Gastrocnemius medialis (tissue), 4 donors: Measurements from ENCODE around the gene COL4A4. TPM values are rescaled to one million over a fixed set of nuclear protein-coding genes. Genes with fewer than 3 reads are reported as not detected.

Experiments used
- ATAC-seq, 2 donors: fragments of 150-250 bp; one replicate each; pipeline ENCODE4 v1.9.1; 2016
- DNase-seq, 2 donors: peaks; one replicate each; pipeline ENCODE4 v3.0.0-alpha.2; 2019
- H3K27ac ChIP-seq, 4 donors: fragments of 200-600 bp; sonication (generic); 1 replicate in 1 of 4; 2 replicates in 3 of 4; pipeline ENCODE4 v1.5.1; 2016 to 2018; ENCODE audit warnings: mild to moderate bottlenecking in 2 of 4, moderate library complexity in 1 of 4
- H3K27me3 ChIP-seq, 3 donors: fragments of 200-600 bp; sonication (generic) in 2 of 3; 1 replicate in 1 of 3; 2 replicates in 2 of 3; pipeline versions ENCODE4 v1.5.1 to v1.6.0; 2016 to 2019; ENCODE audit warnings: mild to moderate bottlenecking in 1 of 3, moderate library complexity in 1 of 3
- H3K36me3 ChIP-seq, 2 donors: fragments of 200-600 bp; sonication (generic) in 1 of 2; one replicate each; pipeline ENCODE4 v1.5.1; 2017 to 2018
- H3K4me1 ChIP-seq, 2 donors: fragments of 200-600 bp; sonication (generic) in 1 of 2; one replicate each; pipeline ENCODE4 v1.5.1; 2016 to 2017; ENCODE audit warnings: mild to moderate bottlenecking in 2 of 2
- H3K4me3 ChIP-seq, 4 donors: fragments of 200-600 bp; sonication (generic) in 3 of 4; 1 replicate in 1 of 4; 2 replicates in 3 of 4; pipeline ENCODE4 v1.5.1; 2016 to 2019; ENCODE audit warnings: mild to moderate bottlenecking in 2 of 4
- H3K9me3 ChIP-seq, 3 donors: fragments of 200-600 bp; sonication (generic) in 2 of 3; 1 replicate in 1 of 3; 2 replicates in 2 of 3; pipeline ENCODE4 v1.5.1; 2016 to 2019
- POLR2A ChIP-seq, 2 donors: fragments of 450-650 bp; IDR thresholded peaks; one replicate each; pipeline ENCODE4 v1.6.1; 2017; ENCODE audit warnings: antibody characterized with exemption in 2 of 2, mild to moderate bottlenecking in 2 of 2, moderate library complexity in 2 of 2
- in situ Hi-C, 4 donors: fragments of 200-750 bp; cut with MboI; loops; one replicate each; pipeline versions ENCODE4 v1.15.0 to v1.8.0; 2017; ENCODE audit warnings: low sequenced_read_pairs in 4 of 4
- intact Hi-C: fragments of 100-400 bp; cut with DNase I; formaldehyde crosslinking; loops from one replicate; pipeline ENCODE4 v1.15.1; 2023; ENCODE audit warnings: low total_unique reads
- total RNA-seq, 4 donors: library from RNA; depleted of rRNA; stranded (reverse); fragments of >200 nt; gene quantifications; one replicate each; pipeline versions ENCODE4 v1.1.0 to v1.2.3, GENCODE V29; 2016
- TF ChIP-seq, protein P1 (sequence below), 5 experiments: fragments of 450-650 bp in 3 of 5; fragments of 200-600 bp in 2 of 5; sonication (generic) in 2 of 5; IDR thresholded peaks in 4 of 5; conservative IDR thresholded peaks in 1 of 5; 1 replicate in 4 of 5; 2 replicates in 1 of 5; pipeline ENCODE4 v1.5.1; 2016 to 2019; ENCODE audit warnings: antibody characterized with exemption in 5 of 5, mild to moderate bottlenecking in 3 of 5, moderate library complexity in 3 of 5

COL4A4 gene
- total RNA-seq, 4 donors from 2014 or later = 2.0 to 11.4 (median 5.7) TPM

DNA sequence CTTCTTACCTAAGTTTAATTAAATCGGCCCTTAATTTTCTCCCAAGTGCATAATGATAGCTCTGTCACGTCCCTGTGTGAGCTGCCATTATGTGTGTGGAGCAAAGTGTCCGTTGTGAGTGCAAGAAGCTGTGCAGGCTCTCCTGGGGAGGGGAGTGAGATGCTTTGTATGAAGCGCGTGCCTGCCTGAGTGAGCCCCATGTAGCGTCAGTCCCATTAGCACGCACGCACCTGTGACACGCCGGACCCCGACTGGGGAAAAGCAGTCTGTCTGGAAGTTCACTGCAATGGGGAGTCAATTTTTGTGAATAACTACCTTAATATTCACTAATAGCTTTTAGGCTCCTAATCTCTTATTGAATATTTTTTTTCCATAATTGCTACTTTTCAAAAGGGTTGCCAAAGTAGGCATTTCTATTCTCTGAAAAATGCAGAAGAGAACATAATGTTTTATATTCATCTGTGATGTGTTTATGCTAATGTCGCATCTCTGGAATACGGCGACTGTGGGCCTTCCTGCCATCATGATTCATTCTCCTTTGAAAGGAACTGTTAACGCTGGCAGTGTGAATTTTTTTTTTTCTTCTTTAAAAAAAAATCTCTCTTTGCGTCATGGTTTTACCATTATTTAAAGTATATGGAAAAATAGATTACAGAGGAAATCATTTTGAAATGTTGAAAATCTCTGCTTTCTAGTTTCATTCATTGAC, 157.7 kb downstream of the COL4A4 start:
- ATAC-seq (no peak), DNase-seq (no peak)
- H3K27ac ChIP-seq = no peak overlapping the region
- no peaks in the 10 kb centered on the region for H3K4me1 ChIP-seq
- in situ Hi-C loops = no loop called here
- no peak overlapping the region for H3K4me3 ChIP-seq
- H3K27me3 ChIP-seq = no peaks in the 10 kb centered on the region
- intact Hi-C loops = no loop called here
- H3K9me3 ChIP-seq = no peaks in the 10 kb centered on the region
- H3K36me3 ChIP-seq = no peaks in the 10 kb centered on the region
- TF ChIP-seq, protein P1, sequence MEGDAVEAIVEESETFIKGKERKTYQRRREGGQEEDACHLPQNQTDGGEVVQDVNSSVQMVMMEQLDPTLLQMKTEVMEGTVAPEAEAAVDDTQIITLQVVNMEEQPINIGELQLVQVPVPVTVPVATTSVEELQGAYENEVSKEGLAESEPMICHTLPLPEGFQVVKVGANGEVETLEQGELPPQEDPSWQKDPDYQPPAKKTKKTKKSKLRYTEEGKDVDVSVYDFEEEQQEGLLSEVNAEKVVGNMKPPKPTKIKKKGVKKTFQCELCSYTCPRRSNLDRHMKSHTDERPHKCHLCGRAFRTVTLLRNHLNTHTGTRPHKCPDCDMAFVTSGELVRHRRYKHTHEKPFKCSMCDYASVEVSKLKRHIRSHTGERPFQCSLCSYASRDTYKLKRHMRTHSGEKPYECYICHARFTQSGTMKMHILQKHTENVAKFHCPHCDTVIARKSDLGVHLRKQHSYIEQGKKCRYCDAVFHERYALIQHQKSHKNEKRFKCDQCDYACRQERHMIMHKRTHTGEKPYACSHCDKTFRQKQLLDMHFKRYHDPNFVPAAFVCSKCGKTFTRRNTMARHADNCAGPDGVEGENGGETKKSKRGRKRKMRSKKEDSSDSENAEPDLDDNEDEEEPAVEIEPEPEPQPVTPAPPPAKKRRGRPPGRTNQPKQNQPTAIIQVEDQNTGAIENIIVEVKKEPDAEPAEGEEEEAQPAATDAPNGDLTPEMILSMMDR (IDR thresholded peaks at IDR 0.05 in 4 of 5, conservative IDR thresholded peaks at IDR 0.05 in 1 of 5) = no peak
- no peak for TF ChIP-seq POLR2A (IDR thresholded peaks at IDR 0.05)

DNA sequence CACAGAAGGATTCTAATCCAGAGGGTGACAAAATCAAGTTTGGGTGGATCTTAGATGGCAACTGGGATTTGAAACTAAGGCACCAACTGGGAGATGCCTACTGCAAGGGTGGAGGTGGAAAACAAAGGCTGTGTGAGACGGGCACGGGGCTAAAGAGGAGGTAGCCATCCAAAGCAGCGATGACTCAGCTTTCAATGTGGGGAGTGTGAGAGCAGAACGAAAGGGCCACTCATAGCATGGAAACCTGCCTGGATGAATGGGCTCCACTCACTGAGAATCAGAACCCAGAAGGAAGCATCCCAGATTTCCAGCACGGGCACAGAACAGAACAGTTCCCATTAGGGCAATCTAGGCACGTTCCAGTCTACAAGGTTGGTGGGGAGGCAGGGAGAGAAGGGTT, 159.5 kb downstream of the COL4A4 start:
- ATAC-seq (no peak), DNase-seq (no peak)
- no peaks in the 10 kb centered on the region for H3K27me3 ChIP-seq
- in situ Hi-C loops (no loop called here), intact Hi-C loops (no loop called here)
- H3K4me1 ChIP-seq = no peaks in the 10 kb centered on the region
- H3K4me3 ChIP-seq = no peak overlapping the region
- H3K9me3 ChIP-seq = no peaks in the 10 kb centered on the region
- TF ChIP-seq POLR2A (IDR thresholded peaks at IDR 0.05) = no peak
- TF ChIP-seq, protein P1 (IDR thresholded peaks at IDR 0.05 in 4 of 5, conservative IDR thresholded peaks at IDR 0.05 in 1 of 5) = no peak
- no peaks in the 10 kb centered on the region for H3K36me3 ChIP-seq
- no peak overlapping the region for H3K27ac ChIP-seq

GRCh38 chr2:227000123-227000522, 163.9 kb downstream of the COL4A4 start:
- no peak overlapping the region for H3K27ac ChIP-seq
- no peaks in the 10 kb centered on the region for H3K9me3 ChIP-seq
- no peak for DNase-seq
- no peaks in the 10 kb centered on the region for H3K27me3 ChIP-seq
- no peak for ATAC-seq
- in situ Hi-C loops = no loop called here
- TF ChIP-seq, protein P1 (IDR thresholded peaks at IDR 0.05 in 4 of 5, conservative IDR thresholded peaks at IDR 0.05 in 1 of 5) = no peak
- no peak for TF ChIP-seq POLR2A (IDR thresholded peaks at IDR 0.05)
- H3K4me3 ChIP-seq = no peak overlapping the region
- H3K4me1 ChIP-seq = no peaks in the 10 kb centered on the region
- intact Hi-C loops = no loop called here
- no peaks in the 10 kb centered on the region for H3K36me3 ChIP-seq

DNA sequence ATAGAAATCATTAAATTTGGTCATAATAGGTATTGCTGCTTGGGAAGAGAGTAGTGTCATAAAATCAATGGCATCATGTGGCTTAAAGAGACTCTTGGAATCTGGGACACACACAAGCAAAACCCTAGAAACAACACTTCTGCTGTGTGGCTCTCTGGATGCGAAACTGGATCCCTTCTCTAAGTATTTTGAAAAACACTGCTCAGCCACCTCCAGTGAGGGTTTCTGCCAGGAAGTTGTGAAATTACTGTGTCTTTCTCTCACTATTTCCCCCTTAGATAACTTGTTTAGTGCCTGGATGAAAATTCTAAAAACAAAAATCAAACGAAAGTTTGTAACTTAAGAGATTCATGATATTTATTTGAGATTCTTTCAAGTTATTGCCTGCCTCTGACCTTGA, 164.3 kb downstream of the COL4A4 start:
- ATAC-seq (no peak), DNase-seq (no peak)
- Histone ChIP-seq H3K4me1 (no peaks in the 10 kb centered on the region), H3K9me3 (no peaks in the 10 kb centered on the region), H3K27me3 (no peaks in the 10 kb centered on the region), H3K27ac (no peak overlapping the region), H3K36me3 (no peaks in the 10 kb centered on the region), H3K4me3 (no peak overlapping the region)
- intact Hi-C loops = no loop called here
- TF ChIP-seq POLR2A (IDR thresholded peaks at IDR 0.05) = no peak
- TF ChIP-seq, protein P1 (IDR thresholded peaks at IDR 0.05 in 4 of 5, conservative IDR thresholded peaks at IDR 0.05 in 1 of 5) = no peak
- in situ Hi-C loops = loop anchor here in 1 of 4 donors (25.0 kb wide), 2 partner anchors 187 to 1112 kb away; no protein-coding TSS in a partner anchor
